Heart left ventricle (tissue), 13 donors: ENCODE results near the gene IL3RA.
"Not testable (repeated sequence)": the region's sequence is repeated elsewhere in the genome, so short reads cannot be mapped to it uniquely, and the experiment has no call there.

ENCODE experiments used
- POLR2A ChIP-seq, 2 donors: fragments of 450-650 bp; IDR thresholded peaks; one replicate each; pipeline ENCODE4 v1.6.1; 2017; ENCODE audit warnings: antibody characterized with exemption in 2 of 2, mild to moderate bottlenecking in 2 of 2, moderate library complexity in 2 of 2
- TF ChIP-seq, protein P1 (sequence below), 12 donors: fragments of 200-600 bp; sonication (generic) in 4 of 12; IDR thresholded peaks; one replicate each; pipeline versions ENCODE4 v1.5.0 to v1.8.0; 2018 to 2022; ENCODE audit warnings: antibody characterized with exemption in 12 of 12, mild to moderate bottlenecking in 5 of 12
- donor health status: ischemic (EF 13 %, LVEDD 7.1; RV severe dilation, severe dysfunction).
- donor health status: DM: no; HTN: yes; CAD: no.
- donor health status: DM: no; HTN: no; CAD: no.
- donor health status: ischemic (EF 25% LVEDD 6.9; RV normal size, moderate dysfunction).
- donor health status: ischemic (EF 25% LVEDD 5.7; RV mildly dilated, moderate dysfunction).
- donor health status: ischemic (EF 35%, LVEDD 5.7; RV mildly dilated, moderate dysfunction).
- donor health status: nonischemic (EF 11% LVEDD 7.7; RV severe dilation, severe dysfunction).
- donor health status: DM: yes; HTN: yes; CAD: no.
- donor health status: PGD.
- donor health status: ischemic (EF 29% LVEDD 5.4; RV normal size, mild dysfunction).
- donor health status: nonischemic (EF 23%, LVEDD 6.1; RV moderate dilation, normal function).

DNA sequence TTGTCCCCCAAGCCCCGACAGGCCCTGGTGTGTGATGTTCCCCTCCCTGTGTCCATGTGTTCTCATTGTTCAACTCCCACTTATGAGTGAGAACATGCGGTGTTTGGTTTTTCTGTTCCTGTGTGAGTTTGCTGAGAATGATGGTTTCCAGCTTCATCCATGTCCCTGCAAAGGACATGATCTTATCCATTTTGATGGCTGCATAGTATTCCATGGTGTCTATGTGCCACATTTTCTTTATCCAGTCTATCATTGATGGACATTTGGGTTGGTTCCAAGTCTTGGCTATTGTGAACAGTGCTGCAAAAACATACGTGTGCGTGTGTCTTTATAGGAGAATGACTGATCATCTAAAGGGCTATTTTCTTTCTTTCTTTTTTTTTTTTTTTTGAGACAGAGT is 4.2 kb upstream of the IL3RA start:
- TF ChIP-seq, protein P1, sequence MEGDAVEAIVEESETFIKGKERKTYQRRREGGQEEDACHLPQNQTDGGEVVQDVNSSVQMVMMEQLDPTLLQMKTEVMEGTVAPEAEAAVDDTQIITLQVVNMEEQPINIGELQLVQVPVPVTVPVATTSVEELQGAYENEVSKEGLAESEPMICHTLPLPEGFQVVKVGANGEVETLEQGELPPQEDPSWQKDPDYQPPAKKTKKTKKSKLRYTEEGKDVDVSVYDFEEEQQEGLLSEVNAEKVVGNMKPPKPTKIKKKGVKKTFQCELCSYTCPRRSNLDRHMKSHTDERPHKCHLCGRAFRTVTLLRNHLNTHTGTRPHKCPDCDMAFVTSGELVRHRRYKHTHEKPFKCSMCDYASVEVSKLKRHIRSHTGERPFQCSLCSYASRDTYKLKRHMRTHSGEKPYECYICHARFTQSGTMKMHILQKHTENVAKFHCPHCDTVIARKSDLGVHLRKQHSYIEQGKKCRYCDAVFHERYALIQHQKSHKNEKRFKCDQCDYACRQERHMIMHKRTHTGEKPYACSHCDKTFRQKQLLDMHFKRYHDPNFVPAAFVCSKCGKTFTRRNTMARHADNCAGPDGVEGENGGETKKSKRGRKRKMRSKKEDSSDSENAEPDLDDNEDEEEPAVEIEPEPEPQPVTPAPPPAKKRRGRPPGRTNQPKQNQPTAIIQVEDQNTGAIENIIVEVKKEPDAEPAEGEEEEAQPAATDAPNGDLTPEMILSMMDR (IDR thresholded peaks at IDR 0.05), result not testable (repeated sequence)
- TF ChIP-seq POLR2A (IDR thresholded peaks at IDR 0.05), result not testable (repeated sequence)
